GM19328 (cell line): Measurements from ENCODE around the gene CASKIN1.
"Not testable (repeated sequence)": the region's sequence is repeated elsewhere in the genome, so short reads cannot be mapped to it uniquely, and the experiment has no call there.

Experiments
- ATAC-seq: cut with Tn5 transposase; IDR thresholded peaks from one replicate; pipeline ENCODE4 v1.9.1; 2021; ENCODE audit warnings: mild to moderate bottlenecking, moderate library complexity; ENCODE audit not compliant: unreplicated experiment

The CASKIN1 gene

DNA sequence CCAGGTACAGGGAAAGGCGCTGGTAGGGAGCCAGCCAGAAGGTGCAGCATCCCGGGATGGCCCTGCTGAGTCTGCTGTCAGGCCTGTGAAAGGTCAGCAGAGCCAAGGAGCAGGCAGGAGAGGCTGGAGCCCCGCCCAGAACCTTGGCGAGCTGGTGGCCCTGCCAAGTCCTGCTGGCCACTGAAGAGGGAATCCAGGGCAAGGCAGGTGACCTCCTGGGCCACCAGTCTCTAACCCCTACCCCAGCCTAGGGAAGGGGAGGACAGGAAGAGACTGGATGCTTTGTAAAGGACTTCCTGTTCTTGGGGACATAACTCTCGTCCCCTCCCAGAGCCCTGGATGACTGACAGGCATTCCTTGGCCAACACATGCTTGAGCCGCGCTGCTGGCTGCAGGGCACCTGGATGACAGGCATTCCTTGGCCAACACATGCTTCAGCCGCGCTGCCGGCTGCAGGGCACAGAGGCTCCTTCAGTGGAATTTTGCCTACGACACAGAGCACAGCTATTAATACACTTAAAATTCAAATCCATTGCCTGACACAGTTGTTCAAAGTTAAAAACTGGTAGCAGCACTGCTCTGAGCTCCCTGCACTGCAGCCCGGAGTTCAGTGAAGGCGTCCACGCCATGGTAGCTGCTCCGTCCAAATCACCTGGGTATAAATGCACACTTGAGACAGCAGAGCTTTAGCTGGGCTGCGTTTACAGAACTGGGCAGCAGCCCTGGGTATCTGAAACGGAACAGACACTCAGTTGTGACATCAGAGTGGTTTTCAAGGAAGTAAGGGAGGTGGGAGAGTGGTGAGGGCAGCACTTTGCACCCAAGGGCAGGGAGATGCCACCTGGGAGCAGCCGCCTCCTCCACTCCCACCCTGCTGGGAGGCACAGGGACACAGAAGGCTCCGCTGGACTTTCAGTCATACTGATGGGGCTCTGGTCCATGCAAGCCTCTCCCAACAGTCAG lies 16.2 kb upstream of the CASKIN1 start:
- no peak for ATAC-seq

DNA sequence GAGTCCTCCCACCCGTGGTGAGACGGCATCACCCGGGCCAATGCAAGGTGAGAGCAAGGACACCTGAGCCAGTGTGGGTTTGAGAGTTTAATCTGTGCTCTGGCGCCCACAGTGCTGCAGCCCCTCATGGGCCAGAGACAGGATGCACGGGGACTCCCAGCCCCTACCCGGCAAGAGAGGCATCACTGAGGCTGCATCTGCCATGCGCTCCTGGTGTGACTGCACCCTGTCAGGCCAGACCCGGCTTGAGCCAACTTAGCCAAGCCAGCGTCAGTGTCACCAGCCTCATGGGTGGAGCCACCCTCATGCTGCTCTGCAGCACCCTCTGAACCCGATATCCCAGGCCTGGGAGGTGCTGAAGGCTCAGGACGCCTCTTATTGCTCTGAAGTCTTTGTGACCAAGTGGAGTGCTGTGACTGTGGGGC lies 15.5 kb upstream of the CASKIN1 start:
- no peak for ATAC-seq

DNA sequence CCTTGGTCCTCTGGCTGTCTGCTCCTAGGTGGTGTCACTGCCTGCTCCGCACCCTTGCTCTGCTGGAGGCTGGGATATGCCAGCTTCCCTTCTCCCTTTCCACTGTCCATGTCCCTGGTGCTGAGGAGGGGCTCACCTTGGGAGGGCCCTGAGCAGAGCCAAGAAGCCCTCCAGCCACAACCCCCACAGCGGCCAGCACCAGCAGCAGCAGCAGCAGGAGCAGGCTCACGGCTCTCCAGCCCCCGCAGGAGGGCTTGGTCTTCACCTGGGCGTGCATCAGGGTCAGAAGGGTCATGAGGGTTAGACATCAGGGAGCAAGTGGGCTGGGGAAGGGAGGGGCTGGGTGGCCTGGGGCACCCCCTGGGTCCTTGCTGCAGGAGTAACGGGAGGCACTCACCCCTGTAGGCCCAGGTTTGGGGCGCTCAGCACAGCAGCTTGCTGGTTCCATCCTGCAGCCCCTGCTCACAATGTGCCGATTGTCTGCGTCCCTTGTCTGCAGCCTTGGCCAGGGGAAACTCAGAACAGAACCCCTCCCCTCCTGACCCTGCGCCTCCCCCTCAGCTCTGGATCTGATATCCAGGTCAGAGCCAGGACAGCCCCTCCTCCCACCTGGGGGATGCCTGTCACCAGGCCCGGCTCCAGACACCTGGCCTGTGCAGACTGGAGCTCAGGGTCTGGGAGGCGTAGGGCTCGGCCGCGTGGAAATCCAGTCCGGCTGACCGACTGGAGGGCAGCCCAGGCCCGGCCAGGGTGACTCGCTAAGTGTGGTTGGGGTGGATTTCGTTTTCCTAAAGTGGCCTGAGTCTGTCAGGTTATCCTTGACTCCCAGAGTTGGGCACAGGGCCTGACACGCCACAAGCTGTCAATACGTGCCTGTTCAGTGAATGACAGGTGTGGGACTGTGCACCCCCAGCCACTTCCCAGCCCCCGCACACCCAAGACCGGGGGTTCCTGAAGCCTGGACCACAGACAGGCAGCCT lies 14.3 kb upstream of the CASKIN1 start, which contains the start of gene BRICD5:
Gene BRICD5, minus strand, starts transcription at position 478 of the 980 bp plus-strand sequence. Its CDS starts 30 bp downstream, at position 448.
- no peak for ATAC-seq

DNA sequence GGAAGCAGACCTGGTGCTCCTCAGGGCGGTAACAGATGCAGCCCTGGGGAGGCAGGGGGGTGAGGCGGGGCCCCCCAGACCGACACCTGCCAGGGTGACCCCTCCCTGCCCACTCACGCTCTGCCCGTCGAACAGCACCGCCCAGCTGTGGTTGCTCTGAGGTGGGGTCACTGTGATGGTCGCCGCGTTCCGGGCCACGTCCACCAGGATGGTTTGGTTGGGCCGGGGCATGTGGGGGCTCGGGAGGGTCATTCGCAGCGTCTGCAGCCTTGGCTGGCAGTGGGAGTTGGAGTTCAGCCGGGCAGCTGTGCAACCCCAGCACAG lies 13.6 kb upstream of the CASKIN1 start:
- ATAC-seq, result no peak

DNA sequence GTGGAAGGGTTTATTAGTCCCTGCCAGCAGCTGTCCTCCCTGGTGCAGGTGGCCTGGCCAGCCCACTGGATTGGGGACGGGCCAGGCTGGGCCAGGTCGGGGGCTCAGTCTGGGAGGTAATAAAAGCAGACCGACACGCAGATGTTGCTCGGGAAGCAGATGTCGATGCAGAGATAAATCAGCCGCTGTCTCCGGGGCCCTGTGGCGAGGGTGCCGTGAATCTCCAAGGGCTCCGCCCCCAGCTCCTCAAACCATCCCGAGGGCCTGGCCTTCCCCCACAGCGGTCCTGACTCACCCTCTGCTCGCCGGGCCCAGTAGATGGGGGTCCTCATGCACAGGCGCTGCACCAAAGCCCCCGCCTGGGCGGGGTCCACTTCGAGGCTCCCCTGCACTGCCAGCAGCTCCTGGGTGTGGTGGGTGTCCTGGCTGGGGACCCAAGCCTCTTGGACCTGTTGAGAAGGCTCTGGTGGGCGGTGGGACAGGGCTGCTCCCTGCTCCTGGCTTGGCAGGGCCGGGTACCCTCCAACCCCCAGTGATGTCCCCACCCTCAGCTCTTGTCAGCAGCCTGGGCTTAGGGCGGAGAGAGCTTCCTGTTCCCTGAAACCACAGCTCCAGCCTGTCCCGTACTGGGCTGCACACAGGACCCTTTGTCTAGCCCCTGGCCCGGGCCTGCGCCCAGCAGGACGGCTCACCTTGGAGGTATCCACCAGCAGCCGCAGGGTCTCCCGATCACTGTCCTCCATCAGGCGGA lies 13.0 kb upstream of the CASKIN1 start:
- ATAC-seq, result no peak

DNA sequence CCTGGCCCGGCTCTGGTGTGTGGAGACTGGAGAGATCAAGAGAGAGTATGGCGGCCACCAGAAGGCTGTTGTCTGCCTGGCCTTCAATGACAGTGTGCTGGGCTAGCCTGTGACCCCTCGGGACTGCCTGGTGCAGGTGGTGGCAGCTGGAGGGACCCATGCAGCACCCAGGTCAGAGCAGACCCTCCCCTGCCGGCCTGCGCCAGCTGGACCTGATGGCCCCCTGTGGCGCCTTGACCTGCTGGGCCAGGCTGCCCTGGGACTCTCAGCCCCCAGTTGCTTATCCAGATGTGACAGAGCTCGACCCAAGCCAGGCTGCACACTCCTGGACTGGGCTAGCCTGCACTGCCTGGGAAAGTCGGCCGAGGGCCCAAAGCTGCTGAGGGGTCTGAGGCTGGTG lies 12.4 kb upstream of the CASKIN1 start:
- no peak for ATAC-seq

DNA sequence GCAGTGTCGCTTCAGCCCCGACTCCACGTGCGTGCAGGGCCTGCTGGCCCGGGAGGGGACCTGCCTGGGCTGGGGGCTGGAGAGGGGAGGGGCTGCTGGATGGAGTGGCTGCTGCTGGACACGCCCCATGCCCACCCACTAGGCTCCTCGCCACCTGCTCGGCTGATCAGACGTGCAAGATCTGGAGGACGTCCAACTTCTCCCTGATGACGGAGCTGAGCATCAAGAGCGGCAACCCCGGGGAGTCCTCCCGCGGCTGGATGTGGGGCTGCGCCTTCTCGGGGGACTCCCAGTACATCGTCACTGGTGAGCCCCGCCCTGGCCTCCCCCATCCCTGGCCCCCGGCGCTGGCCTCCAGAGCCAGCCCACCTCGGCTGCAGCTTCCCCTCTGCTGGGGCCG lies 11.9 kb upstream of the CASKIN1 start:
- no peak for ATAC-seq

DNA sequence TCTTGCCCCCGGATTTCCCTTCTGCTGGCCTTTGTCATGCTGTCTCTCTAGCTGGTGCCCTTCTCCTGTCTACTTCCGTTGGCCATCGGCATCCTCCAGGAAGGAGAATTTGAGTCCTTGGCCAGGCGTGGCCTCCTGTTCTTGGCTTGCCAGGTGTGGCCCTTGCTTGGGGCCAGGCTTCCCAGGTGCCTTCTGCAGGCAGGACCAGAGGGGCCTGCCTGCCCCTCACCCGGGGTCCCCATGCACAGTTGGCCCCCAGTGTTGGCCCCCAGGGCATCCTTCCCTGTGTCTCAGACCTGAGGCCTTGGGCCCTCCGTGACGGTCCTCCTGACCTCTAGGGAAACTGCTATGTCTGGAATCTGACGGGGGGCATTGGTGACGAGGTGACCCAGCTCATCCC lies 11.5 kb upstream of the CASKIN1 start:
- no peak for ATAC-seq

DNA sequence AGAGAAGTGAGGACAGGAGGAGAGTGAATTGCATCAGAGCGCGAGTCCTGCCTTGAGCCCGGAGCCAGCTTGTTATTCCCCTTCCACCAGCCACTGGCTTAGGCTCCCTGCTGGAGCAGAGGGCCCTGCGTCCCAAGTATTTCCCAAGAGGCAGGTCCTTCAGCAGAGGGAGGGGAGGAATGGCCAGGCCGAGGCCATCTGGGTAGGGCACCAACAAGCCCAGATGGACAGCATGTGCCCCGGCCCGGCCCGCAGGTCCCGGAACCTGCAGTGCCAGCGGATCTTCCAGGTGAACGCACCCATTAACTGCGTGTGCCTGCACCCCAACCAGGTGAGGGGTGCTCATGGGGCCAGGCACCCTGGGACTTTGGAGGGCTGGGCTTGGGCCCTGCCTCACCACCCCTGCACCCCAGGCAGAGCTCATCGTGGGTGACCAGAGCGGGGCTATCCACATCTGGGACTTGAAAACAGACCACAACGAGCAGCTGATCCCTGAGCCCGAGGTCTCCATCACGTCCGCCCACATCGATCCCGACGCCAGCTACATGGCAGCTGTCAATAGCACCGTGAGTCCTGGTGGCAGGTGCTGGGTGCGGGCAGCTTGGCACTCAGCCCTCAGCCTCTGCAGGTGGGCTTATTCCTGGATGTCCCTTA lies 10.5 kb upstream of the CASKIN1 start:
- no peak for ATAC-seq

DNA sequence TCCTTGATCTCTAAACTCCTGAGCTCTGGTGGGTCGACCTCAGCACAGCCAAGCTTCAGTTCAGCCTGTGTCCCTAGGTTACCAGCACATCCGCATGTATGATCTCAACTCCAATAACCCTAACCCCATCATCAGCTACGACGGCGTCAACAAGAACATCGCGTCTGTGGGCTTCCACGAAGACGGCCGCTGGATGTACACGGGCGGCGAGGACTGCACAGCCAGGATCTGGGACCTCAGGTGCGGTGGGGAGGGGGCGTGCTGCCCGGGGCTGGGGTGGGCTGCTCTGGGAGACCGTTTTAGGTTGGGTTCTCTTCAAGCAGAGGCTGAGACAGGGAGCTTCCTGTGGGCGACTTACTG lies 10.0 kb upstream of the CASKIN1 start:
- ATAC-seq, result no peak

DNA sequence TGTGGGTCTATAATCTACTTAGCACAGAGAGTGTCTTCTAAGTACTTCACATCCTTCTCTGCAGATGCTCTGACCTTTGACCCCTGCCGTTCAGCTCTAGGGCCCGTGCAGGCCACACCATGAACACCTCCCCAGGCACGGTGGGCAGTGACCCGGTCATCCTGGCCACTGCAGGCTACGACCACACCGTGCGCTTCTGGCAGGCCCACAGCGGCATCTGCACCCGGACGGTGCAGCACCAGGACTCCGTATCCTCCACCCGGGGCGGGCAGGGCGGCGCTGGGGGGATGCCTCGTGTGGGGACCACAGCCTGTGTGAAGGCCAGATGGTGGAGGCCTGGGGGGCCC lies 9.5 kb upstream of the CASKIN1 start:
- ATAC-seq, result no peak

DNA sequence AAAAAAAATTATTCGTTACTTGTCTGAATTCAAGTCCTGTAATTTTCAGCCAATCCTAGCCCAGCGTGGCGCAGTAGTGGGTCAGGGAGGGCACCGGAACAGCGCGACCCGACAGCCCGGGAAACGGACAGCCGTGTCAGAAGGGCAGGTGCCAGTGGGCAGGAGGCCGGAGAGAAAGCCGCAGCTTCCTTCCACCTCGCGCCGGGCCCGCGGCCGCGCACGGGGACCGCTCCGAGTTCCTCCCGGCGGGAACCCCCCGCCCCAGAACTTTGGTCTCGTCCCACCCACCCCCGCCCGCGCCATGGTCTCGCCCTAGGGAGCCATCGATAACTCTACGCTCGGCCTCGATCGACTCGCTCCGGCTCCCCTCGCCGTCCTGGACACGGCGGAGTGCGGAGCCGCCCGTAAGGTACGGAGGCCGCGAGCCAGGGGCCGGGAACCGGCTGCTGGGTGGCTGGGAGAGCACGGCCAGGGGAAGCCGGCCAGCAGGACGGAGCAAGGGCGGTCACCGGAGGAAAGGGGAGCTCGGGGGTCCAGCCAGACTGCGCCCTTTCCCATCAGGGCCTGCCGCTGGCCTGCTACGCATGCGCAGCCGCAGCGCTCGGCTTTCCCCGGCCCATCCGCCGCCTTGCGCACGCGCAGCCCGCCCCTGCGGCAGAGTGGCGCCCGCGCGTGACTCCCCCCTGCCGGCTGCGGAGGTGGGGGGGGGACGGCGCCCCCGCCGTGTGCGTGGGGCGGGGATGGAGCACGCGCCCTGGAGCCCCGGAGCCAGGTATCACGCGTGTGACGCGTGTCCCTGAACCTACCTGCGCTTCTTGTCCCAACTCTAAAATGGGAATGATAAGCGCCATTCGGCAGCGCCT lies 8.9 kb upstream of the CASKIN1 start, which contains the start of gene MLST8:
Gene MLST8, plus strand, starts transcription at position 351 of the 863 bp plus-strand sequence. CDS start 632 bp downstream, outside the sequence.
- peak; percentile 80 for ATAC-seq

DNA sequence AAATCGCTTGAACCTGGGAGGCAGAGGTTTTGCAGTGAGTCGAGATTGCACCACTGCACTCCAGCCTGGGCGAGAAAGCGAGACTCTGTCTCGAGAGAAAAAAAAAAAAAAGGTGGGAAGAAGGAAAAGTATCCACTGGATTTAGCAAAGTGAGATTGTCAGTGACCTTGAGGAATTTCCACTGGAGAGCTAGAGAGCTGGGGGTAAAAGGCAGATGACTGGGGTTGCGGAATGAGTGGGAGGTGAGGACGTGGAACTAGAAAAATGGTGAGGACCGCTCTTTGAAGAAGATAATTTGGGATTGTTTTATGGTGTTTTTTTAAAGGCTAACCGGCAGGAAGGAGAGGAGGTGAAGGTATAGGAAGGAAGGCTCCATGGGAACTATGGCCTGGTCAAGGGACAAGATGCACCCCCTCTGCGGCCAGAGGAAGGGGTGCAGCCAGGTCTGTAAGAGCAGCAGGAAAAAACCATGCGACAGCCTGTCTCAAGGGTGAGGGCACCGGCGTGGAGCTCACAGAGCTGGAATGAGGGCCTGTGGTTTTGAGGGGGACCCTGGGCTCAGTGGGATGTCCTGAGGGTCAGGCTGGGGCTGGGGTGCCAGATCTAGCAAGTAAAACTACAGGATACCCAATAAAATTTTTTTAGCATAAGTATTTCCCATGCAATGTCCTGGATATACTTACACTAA lies 8.2 kb upstream of the CASKIN1 start:
- no peak for ATAC-seq

DNA sequence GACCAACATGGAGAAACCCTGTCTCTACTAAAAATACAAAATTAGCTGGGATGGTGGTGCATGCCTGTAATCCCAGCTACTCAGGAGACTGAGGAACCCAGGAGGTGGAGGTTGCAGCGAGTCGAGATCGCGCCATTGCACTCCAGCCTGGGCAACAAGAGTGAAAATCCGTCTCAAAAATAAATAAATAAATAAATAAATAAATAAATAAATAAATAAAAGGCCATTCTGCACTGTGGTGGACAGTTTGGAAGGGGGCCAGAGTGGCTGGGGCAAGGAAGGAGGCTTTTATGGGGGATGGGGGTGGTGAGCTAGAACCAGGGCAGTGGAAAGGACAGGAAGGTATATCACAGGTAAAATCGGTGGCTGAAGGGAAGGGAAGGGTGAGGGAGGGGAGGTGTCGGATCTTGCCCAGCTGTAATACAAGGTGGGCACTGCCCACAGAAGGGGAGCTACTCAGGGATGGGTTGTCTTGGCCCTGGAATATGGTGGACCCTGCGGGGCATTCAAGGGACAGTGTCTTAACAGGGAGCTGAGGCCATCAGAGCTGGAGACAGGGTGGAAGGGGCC lies 6.8 kb upstream of the CASKIN1 start:
- ATAC-seq, result not testable (repeated sequence)

DNA sequence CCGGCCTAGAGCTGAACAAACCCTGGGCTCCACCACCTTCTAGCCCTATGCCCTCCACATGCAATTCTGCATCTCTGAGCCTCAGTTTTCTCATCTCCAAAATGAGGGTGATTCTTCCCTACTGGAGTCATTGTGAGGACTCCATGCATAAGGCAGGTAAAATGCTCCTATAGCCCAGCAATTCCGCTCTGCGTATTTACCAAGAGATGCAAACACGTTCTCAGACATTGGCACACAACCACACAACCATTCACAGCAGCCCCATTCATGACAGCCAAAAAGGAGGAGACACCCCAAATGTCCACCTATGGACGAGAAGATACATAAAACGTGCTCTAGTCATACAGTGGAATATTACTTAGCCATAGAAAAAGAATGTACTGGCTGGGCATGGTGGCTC lies 3.9 kb upstream of the CASKIN1 start:
- no peak for ATAC-seq

DNA sequence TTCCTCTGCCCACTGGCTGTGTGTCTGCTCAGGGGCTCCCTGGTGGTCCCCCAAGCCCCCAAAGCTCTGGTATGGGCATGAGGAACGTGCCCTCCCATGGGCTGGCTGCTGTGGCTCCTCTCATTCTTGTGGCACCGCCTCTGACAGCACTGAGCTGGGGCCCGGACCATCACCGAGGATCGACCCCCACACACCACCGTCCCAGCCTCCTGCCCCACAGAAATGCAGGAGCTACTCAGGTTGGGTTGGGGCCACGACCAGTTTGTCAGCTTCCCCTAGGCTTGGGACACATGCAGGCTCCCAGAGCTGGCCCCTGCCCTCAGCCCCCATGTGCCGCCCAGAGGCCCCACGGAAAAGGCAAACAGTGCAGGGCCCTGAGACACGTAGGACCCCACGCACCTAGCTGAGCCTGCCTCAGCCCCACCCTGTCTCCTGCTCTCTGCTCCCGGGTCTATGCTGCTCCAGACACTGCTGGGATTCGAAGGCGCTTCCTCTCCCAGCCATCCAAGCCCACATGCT lies 3.3 kb upstream of the CASKIN1 start:
- no peak for ATAC-seq

DNA sequence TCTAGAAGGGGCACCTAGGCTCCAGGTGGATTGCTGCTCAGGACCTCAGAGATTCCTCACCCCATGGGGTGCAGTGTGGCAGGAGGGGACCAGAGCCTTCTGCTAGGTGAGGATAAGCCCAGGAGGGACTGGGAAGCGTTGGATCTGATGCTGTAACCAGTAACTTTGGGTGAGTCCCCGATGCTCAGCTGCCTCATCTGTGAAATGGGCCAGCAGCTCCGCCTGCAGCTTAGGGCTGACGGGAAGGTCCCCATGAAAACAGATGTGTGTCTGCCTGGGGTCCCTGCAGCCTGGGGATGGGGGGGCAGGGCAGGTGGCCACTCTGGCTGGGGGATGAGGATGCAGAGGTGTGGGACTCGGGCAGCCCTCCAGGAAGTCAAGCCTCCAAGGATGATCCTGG lies 2.7 kb upstream of the CASKIN1 start:
- no peak for ATAC-seq

DNA sequence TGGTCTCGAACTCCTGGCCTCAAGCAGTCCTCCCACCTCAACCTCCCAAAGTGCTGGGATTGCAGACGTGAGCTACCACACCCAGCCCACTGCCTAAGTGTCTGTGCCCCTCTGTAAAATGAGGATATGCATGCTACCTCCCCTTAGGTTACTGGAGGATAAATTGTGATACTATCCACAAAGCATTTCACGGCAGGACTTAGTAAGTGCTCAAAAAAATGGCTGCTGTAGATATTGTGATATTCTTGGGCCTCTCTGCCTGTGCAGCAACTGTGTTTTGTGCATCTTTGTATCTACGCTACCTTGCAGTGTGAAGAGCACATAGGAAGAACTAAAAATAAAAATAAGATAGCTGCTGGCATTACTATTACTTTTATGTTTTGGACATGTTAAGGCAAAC lies 1.9 kb upstream of the CASKIN1 start:
- ATAC-seq, result no peak
